Mucosa of rectum (tissue), 2 donors: ENCODE data around the gene MARCHF10.

ENCODE experiments used
- H3K27ac ChIP-seq, 2 donors: one replicate each; pipeline ENCODE4 v1.7.0; 2013; ENCODE audit warnings: inconsistent platforms in 2 of 2, low read depth in 2 of 2, low read length in 2 of 2
- H3K27me3 ChIP-seq, 2 donors: one replicate each; pipeline ENCODE4 v1.7.0; 2013; ENCODE audit warnings: low read length in 2 of 2; ENCODE audit not compliant: control insufficient read depth in 2 of 2, insufficient read depth in 2 of 2
- H3K36me3 ChIP-seq, 2 donors: one replicate each; pipeline ENCODE4 v1.7.0; 2013; ENCODE audit warnings: low read length in 2 of 2; ENCODE audit not compliant: control insufficient read depth in 2 of 2, insufficient read depth in 2 of 2
- H3K4me1 ChIP-seq, 2 donors: one replicate each; pipeline ENCODE4 v1.7.0; 2013; ENCODE audit warnings: low read length in 2 of 2, mild to moderate bottlenecking in 1 of 2; ENCODE audit not compliant: control insufficient read depth in 2 of 2, insufficient read depth in 2 of 2
- H3K4me3 ChIP-seq, 2 donors: one replicate each; pipeline ENCODE4 v1.7.0; 2013; ENCODE audit warnings: low read length in 2 of 2
- H3K9ac ChIP-seq, 2 donors: one replicate each; pipeline ENCODE4 v1.7.0; 2013; ENCODE audit warnings: low read length in 2 of 2, low read depth in 1 of 2, mild to moderate bottlenecking in 1 of 2
- H3K9me3 ChIP-seq, 2 donors: one replicate each; pipeline ENCODE4 v1.7.0; 2013; ENCODE audit warnings: low read length in 2 of 2; ENCODE audit not compliant: control insufficient read depth in 2 of 2
- donor health status: healthy.
- donor health status: Normal muscosa, but diverticular disease.

Gene MARCHF10

DNA sequence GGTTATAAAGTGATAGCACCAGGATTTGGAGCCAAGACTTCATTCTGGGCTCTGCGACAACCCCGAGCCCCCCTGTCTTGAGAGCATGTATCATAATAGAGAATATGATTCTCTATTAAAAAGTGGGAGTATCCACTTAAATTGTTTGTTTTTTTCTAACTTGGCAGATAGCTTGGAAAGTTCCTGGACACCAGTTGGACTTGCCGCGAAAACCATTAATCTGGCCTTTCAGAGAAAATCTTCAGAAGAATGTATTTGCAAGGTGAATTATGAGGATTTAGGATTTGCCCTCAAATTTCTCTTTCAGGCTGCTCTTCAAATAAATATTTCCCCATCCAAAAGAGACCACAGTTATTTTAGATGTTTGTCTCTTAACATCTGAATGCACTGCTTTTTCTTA, 53.5 kb downstream of the MARCHF10 start:
- H3K9me3 ChIP-seq = no peaks in the 10 kb centered on the region
- no peak overlapping the region for H3K27ac ChIP-seq
- no peaks in the 10 kb centered on the region for H3K4me1 ChIP-seq
- no peak overlapping the region for H3K9ac ChIP-seq
- no peak overlapping the region for H3K4me3 ChIP-seq
- no peaks in the 10 kb centered on the region for H3K36me3 ChIP-seq
- no peaks in the 10 kb centered on the region for H3K27me3 ChIP-seq

DNA sequence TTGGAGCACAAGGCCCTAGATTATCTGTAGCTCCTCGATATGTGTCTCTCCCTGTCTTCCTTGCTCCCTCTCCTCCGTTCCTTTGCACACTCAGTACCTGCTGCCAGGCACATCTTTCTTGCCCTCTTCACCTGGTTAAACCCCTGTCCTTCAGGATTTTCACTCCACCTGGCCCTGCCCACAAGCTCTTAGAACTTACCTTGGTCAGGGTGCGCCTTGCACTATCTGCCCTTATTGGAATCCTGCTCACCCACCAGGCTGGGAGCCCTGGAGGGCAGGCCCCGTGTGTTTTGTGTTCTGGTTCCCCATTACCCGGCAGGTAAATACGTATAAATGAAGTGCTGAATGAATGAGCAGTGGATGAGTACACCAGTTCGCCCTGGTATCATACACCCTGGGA, 54.6 kb downstream of the MARCHF10 start:
- no peaks in the 10 kb centered on the region for H3K36me3 ChIP-seq
- H3K9me3 ChIP-seq = no peaks in the 10 kb centered on the region
- H3K4me3 ChIP-seq = no peak overlapping the region
- no peak overlapping the region for H3K9ac ChIP-seq
- H3K27ac ChIP-seq = no peak overlapping the region
- H3K4me1 ChIP-seq = no peaks in the 10 kb centered on the region
- no peaks in the 10 kb centered on the region for H3K27me3 ChIP-seq

DNA sequence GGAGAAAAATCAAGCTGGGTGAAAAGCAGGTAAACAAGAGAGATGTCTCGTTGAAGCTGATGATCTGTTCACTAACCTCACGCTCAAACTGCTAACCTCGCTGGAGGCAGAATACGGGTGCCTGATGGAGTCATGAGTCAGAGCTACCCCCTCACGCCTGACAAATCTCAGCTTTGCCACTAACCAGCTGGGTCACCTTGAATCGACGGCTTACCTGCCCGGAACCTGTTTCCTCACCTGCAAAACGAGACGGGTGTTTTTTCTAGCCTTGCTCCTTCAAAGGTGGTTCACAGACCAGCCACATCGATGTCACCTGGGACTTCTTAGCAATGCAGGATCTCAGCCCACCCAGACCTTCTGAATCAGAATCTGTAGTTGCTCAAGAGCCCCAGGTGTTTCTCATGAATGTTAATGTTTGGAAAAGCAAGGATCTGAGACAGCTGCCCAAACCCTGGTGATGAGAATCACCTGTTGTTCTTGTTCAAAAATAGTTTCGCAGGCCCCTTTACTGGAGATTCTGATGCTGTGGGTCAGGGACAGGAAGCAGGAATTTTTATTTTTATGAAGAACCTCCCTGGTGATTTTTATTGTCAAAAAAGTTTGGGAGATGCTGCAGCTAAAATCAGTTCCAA, 56.9 kb downstream of the MARCHF10 start:
- no peaks in the 10 kb centered on the region for H3K36me3 ChIP-seq
- no peak overlapping the region for H3K27ac ChIP-seq
- H3K4me3 ChIP-seq = no peak overlapping the region
- no peak overlapping the region for H3K9ac ChIP-seq
- no peaks in the 10 kb centered on the region for H3K4me1 ChIP-seq
- no peaks in the 10 kb centered on the region for H3K27me3 ChIP-seq
- no peaks in the 10 kb centered on the region for H3K9me3 ChIP-seq

DNA sequence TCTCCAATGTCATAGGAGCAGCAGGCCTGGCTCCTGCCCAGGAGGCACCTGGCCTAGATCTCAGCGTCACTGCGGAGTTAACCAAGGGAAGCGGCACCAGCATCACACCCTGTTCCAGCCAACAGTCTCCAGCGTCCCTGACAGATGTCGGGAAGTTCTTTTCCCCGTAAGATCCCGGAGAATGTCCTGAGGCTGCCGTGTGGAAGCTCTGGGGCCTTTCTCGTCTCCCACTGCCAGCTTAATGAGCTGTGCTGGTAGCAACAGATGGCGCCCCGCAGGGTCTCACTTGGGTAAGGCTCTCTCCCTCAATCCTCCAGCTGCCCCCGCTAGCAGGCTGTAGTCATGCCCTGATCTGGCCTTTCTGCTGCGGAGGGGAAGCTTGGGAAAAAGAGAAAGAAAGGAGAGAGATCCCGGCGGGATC, 57.5 kb downstream of the MARCHF10 start:
- H3K27ac ChIP-seq = no peak overlapping the region
- no peaks in the 10 kb centered on the region for H3K9me3 ChIP-seq
- no peaks in the 10 kb centered on the region for H3K36me3 ChIP-seq
- no peaks in the 10 kb centered on the region for H3K27me3 ChIP-seq
- no peaks in the 10 kb centered on the region for H3K4me1 ChIP-seq
- H3K9ac ChIP-seq = no peak overlapping the region
- no peak overlapping the region for H3K4me3 ChIP-seq

DNA sequence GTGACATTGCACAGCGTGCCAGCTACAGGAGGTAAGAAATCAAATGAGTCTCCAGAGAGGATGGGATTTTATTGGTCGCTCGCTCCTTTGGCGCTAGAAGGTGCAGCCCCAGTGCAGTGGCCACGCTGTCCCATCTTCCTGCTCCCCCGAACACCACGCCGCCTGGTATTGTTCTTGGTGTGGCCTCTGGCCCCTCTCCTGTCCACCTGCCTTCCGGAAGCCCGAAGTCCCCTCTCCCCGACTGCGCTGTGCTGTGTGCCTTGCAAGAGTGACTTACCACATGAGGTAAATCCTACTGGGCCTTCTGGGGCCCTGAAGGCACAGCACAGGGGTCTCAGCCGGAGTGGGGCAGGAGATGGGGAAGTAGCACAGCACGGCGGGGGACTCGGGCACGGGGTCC, 58.2 kb downstream of the MARCHF10 start:
- Histone ChIP-seq H3K27me3 (no peaks in the 10 kb centered on the region), H3K9ac (no peak overlapping the region), H3K4me1 (no peaks in the 10 kb centered on the region), H3K36me3 (no peaks in the 10 kb centered on the region), H3K27ac (no peak overlapping the region), H3K4me3 (no peak overlapping the region), H3K9me3 (no peaks in the 10 kb centered on the region)

DNA sequence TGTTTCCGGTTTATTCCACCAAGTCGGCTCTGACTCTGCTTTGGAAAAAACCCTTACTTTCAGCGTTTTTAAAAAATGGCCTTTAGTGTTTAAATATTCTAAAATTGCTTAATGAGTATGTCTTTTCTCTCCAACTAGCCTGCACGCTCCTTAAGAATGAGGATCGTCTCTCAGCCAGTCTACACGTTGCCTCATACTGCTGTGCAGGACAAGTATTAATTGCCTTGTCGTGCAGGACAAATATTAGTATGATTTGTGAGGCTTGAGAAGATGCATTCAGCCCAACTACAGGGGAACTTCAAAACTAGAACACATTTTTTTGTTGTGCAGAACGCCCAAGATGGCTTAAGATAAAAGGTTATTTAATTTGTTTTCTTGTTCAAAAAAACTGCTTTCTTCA, 61.2 kb downstream of the MARCHF10 start:
- Histone ChIP-seq H3K9me3 (no peaks in the 10 kb centered on the region), H3K36me3 (no peaks in the 10 kb centered on the region), H3K4me1 (no peaks in the 10 kb centered on the region), H3K9ac (no peak overlapping the region), H3K4me3 (no peak overlapping the region), H3K27ac (no peak overlapping the region), H3K27me3 (no peaks in the 10 kb centered on the region)

DNA sequence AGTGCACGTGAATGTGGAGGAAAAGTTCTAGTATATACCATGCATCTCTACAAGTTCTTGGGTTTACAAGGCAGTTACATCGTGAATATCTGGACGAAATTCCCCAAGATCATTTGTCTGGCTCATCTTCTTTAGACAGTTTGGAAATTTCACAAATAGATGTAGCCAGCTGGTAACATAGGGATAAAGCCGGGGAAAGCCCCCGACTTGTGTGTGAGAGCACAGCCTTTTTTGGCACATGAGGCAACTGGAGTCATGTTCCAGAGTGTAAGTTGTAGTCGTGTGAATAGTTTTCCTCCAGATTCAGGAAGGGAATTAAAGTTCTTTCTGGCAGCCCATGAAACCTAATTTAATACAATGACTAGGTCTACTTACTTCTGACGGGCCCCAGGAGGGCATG, 62.3 kb downstream of the MARCHF10 start:
- Histone ChIP-seq H3K27ac (no peak overlapping the region), H3K36me3 (no peaks in the 10 kb centered on the region), H3K9ac (no peak overlapping the region)

DNA sequence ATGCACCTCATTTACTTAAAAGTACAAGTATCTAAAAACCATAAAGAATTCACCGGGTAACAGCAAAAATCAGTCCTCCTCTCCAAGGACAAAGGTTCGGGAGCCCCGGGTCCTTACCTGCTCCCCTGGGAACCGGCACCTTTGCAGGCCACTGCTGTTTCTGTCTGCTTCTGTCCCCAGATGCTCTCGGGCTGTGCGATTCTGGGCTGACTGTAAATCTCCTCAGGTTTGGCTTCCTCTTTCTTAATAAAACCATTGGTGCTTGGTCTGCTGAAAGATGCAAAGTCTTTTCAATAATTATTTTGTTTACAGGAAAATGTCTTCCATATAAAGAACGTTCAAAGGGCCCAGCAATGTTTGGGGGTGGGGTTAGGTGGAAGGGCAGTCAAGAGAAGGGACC, 63.9 kb downstream of the MARCHF10 start:
- Histone ChIP-seq H3K27me3 (no peaks in the 10 kb centered on the region), H3K4me3 (no peak overlapping the region), H3K27ac (no peak overlapping the region), H3K9me3 (no peaks in the 10 kb centered on the region), H3K9ac (no peak overlapping the region), H3K4me1 (no peaks in the 10 kb centered on the region), H3K36me3 (no peaks in the 10 kb centered on the region)

More for the DNA sequence above, 62.3 kb downstream of the MARCHF10 start:
- H3K4me3 ChIP-seq = no peak overlapping the region
- H3K27me3 ChIP-seq = no peaks in the 10 kb centered on the region
- no peaks in the 10 kb centered on the region for H3K4me1 ChIP-seq
- H3K9me3 ChIP-seq = no peaks in the 10 kb centered on the region

DNA sequence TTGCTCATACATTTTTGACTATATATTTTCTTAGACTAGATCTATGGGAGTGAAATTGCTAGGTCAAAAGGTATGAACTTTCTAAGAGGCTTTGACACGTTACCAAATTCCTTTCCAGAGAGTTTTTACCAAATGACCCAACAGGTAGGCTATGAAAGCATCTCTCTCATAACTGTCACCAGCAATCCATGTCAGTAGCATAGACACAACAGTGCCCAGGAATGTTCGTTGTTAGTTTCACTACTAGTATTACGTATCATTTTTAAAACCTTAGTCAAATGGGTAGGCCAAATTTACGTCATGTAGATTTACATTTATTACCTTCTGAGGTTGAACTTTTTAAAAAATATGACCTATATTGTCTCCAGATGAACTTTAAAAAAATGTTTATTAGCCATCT, 66.8 kb downstream of the MARCHF10 start:
- no peak overlapping the region for H3K27ac ChIP-seq
- H3K36me3 ChIP-seq = no peaks in the 10 kb centered on the region
- H3K9me3 ChIP-seq = no peaks in the 10 kb centered on the region
- no peak overlapping the region for H3K9ac ChIP-seq
- H3K4me1 ChIP-seq = no peaks in the 10 kb centered on the region
- H3K4me3 ChIP-seq = no peak overlapping the region
- H3K27me3 ChIP-seq = no peaks in the 10 kb centered on the region

DNA sequence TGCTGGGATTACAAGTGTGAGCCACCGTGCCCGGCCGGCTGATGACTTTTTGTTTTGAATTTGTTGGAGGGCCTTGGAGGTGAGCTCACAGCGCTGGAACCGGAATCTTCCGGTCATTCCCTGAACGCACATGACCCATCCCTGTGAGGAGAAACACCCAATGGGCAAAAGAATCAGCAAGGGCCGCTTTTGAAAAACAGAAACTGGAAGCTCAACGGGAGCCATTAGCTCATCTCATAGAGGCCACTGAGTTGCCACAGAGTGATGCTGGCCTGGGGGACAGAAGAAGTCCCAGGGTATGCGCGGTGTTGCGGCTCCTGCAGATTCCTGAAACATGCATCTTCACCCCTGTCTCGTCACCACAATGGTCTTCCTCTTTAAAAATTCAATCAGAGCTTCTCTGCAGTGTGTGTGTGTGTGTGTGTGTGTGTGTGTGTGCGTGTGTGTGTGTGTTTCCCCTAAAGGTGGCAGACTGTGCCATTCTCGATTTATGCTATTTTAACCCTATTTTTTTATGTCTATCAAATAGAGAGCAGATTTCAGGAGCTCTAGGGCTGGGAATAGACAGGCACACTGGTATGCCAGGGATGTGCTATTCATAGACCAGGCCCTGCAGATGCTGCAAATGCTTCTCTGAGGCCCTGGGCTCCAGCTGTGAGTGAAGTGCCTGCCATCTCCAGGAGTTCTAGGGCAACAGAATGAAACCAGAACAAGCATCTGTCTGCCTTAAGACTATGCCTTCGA, 68.3 kb downstream of the MARCHF10 start:
- H3K4me3 ChIP-seq = no peak overlapping the region
- no peaks in the 10 kb centered on the region for H3K4me1 ChIP-seq
- H3K27ac ChIP-seq = no peak overlapping the region
- H3K27me3 ChIP-seq = no peaks in the 10 kb centered on the region
- H3K36me3 ChIP-seq = no peaks in the 10 kb centered on the region
- H3K9ac ChIP-seq = no peak overlapping the region
- no peaks in the 10 kb centered on the region for H3K9me3 ChIP-seq
